GM10248 (cell line): ENCODE results near the gene JMJD8.
A peak's percentile ranks its signal among the peaks of the same experiment; 100 is the strongest.

Source experiments
- CTCF ChIA-PET: fragments of 300-600 bp; sonication (Branson Sonifier 250); formaldehyde crosslinking; extraction: SDS; loops from one replicate; lab custom pipeline; 2021; ENCODE audit warnings: antibody characterized with exemption; lab: Yijun Ruan, JAX
- POLR2A ChIA-PET: fragments of 350-650 bp; sonication (Branson Sonifier 250); formaldehyde crosslinking; extraction: SDS; loops from one replicate; lab custom pipeline; 2020; ENCODE audit warnings: antibody characterized with exemption; lab: Yijun Ruan, JAX
- DNase-seq: peaks from one replicate; pipeline ENCODE4 v3.0.0; 2012; ENCODE audit errors: extremely low spot score
- TF ChIP-seq, protein P1 (sequence below): IDR thresholded peaks from 2 replicates; pipeline ENCODE4 v1.5.1; 2012; ENCODE audit warnings: mild to moderate bottlenecking, low read depth; ENCODE audit errors: extremely low read depth, missing control alignments, control extremely low read depth

JMJD8 gene

DNA sequence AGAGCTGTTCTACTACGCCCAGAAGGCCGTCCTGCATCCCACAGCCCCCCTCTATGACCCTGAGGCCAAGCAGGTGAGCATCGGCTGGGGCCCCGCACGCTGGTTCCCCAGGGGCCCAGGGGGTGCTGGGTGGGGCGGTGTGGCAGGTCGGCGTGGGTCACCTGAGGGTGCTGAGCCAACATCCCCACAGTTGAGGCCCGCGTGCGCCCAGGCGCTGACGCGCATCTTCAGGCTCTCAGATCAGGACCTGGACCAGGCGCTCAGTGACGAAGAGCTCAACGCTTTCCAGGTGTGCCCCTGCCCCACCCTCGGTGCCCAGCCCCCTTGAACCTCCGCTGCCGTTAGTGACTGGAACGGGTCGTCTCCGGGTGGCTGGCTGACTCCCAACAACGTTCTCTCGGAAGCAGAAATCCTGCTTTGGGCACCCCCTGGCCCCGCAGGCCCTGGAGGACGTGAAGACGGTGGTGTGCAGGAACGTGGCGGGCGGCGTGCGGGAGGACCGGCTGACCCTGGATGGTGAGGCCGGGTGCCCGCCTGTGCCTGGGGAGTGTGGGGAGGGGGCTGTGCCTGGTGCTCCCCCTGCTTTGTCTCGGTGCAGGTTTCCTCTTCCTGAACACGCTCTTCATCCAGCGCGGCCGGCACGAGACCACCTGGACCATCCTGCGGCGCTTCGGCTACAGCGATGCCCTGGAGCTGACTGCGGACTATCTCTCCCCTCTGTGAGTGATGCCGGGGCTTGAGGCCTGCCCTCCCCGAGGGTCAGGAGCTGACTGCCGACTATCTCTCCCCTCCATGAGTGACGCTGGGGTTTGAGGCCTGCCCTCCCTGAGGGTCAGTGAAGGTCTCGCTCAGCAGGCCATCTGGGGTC lies 13.4 kb downstream of the JMJD8 start:
- DNase-seq: no peak
- TF ChIP-seq, protein P1, sequence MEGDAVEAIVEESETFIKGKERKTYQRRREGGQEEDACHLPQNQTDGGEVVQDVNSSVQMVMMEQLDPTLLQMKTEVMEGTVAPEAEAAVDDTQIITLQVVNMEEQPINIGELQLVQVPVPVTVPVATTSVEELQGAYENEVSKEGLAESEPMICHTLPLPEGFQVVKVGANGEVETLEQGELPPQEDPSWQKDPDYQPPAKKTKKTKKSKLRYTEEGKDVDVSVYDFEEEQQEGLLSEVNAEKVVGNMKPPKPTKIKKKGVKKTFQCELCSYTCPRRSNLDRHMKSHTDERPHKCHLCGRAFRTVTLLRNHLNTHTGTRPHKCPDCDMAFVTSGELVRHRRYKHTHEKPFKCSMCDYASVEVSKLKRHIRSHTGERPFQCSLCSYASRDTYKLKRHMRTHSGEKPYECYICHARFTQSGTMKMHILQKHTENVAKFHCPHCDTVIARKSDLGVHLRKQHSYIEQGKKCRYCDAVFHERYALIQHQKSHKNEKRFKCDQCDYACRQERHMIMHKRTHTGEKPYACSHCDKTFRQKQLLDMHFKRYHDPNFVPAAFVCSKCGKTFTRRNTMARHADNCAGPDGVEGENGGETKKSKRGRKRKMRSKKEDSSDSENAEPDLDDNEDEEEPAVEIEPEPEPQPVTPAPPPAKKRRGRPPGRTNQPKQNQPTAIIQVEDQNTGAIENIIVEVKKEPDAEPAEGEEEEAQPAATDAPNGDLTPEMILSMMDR: no peak
- ChIA-PET CTCF (interaction anchor here (2.0 to 5.5 kb wide), 2 partner anchors 9 to 23 kb away, joined by 5 to 28 read pairs; partner anchors contain the start of gene STUB1), POLR2A (interaction anchor here (0.6 kb wide), 1 partner anchor 1107 kb away, joined by 3 read pairs; no protein-coding TSS in a partner anchor)

DNA sequence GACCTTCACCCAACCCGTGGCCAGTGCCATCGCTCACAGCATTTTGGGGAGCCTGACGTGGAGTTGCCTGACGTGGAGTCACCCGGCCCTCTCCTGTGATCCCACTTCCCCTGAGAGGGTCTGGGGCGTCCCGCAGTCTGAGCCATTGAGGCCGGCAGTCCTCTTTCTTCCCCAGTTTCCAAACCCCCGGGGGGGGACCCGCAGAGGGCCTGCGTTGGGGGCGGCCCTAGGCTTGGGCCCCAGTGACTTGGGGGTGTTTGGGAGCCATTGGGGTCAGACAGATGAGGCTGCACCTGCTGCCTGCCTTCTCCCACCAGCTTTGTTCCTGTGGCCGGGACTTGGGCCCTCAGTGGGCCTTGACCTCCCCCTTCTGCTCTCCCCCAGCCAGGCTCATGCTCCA lies 14.5 kb downstream of the JMJD8 start:
- ChIA-PET CTCF (interaction anchor here (2.0 to 5.5 kb wide), 2 partner anchors 10 to 22 kb away, joined by 5 to 28 read pairs; partner anchors contain the start of gene STUB1), POLR2A (no interaction called here)
- DNase-seq: no peak
- TF ChIP-seq, protein P1: no peak

DNA sequence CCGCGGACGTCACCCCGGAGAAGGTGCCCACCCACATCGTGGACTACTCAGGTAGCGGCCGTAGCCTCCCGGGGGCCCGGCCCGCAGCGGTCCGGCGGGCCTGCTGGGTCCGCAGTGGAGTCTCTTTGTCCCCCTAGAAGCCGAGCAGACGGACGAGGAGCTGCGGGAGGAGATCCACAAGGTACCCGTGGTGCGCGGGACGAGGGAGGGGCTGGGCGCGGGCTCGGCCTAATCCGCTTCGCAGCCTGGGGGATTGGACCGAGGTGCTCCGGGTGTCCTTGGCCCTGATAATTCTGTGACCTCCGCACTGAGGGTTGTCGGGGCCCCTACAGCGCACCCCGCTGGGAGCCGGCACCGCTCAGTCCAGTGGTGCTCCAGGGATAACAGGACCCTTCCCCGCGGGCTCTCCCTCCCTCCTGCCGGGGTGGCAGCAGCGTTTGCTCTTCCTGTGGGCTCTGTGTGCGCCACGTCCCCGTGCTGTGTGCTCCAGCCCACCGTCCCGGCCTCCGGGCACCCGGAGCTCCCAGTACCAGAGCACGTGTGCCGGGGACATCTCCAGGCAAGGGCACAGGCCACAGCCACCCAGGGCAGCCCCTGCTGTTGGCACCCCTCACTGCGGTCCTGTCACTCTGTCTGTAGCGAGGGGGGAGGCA lies 15.5 kb downstream of the JMJD8 start:
- POLR2A ChIA-PET: interaction anchor here (1.0 kb wide), 1 partner anchor 11 kb away, joined by 3 read pairs; no protein-coding TSS in a partner anchor
- no peak for DNase-seq
- TF ChIP-seq, protein P1: no peak
- CTCF ChIA-PET: interaction anchor here (1.3 to 5.5 kb wide), 4 partner anchors 10 to 18 kb away, joined by 3 to 28 read pairs (median 8); partner anchors contain the start of genes STUB1 and WDR90

DNA sequence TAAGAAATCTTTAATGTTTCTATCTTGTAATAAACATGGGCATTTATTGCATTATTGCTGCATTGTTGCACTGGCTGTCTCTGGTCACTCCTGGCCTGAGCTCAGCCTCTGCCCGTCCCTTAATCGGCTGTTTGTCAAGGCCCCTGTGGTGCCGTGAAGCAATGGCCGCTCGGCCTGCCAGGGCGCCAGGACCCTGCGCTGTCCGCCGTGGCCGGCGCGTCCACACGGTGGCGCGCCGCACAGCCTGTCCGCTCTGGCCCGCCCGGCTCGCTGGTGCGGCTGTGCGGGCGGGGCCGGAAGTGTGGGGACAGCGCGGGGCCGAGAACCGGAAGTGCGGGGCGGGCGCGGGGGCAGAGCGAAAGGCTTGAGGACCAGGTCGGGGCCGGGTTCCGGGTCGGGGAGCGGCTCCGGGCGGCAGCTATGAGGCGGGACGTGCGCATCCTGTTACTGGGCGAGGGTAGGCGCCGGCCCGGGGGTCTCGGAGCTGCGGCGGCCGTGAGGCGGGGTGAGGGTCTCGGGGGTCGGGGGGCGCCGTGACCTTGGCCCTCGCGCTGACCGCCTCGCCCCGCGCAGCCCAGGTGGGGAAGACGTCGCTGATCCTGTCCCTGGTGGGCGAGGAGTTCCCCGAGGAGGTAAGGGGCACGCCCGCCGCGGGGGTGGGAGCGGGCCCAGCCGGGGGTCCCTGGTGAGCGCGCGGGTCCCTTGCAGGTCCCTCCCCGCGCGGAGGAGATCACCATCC lies 16.2 kb downstream of the JMJD8 start, which contains the start of gene RHOT2:
TSS of gene RHOT2 (plus strand) at position 353 of the 739 bp plus-strand sequence. CDS start at position 421, 68 bp downstream.
- TF ChIP-seq, protein P1: peak; percentile 98
- DNase-seq: peak; percentile 94
- POLR2A ChIA-PET: interaction anchor here (1.1 kb wide), 1 partner anchor 13 kb away, joined by 4 read pairs; the partner anchor contains the start of gene STUB1
- CTCF ChIA-PET: interaction anchor here (0.6 to 5.5 kb wide), 9 partner anchors 8 to 47 kb away, joined by 3 to 28 read pairs (median 3); partner anchors contain the start of genes METRN, STUB1 and WDR90

DNA sequence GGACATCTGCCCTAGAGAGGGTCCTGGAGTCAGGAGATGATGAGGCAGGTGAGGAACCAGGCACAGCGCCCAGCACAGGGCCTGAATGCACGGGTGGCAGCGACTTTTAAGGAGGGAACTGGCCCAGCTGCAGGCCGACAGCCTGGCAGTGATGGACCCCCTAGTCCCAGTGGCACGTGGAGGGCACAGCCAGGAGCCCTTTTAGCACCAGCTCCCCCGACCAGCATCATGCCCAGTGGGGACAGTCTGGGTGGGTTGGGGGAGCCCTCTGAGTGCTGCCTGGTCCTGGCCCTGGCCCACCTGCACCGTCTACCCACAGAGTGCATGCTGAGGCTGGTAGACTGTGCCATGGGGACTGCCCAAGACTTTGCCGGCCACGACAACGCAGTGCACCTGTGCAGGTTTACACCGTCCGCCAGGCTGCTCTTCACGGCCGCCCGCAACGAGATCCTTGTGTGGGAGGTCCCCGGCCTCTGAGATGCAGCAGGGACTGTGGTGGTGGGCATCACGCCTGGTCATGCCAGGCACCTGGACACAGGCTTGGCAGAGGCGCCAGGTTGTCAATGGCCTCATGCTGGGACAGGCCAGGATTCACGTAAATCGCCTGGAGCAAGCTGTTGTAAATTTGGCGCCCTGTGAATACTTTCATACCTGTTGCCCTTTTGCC lies 16.9 kb downstream of the JMJD8 start:
- POLR2A ChIA-PET: interaction anchor here (1.1 kb wide), 1 partner anchor 13 kb away, joined by 4 read pairs; the partner anchor contains the start of gene STUB1
- CTCF ChIA-PET: interaction anchor here (0.6 to 5.5 kb wide), 9 partner anchors 8 to 48 kb away, joined by 3 to 28 read pairs (median 3); partner anchors contain the start of genes METRN, STUB1 and WDR90
- no peak for DNase-seq
- TF ChIP-seq, protein P1: no peak
